AML-193 (cell line): ENCODE results near the gene SCNN1B.
"Not testable (repeated sequence)": the region's sequence is repeated elsewhere in the genome, so short reads cannot be mapped to it uniquely, and the experiment has no call there.

ENCODE experiments used
- DNase-seq, 2 experiments: peaks; one replicate each; lab custom pipeline; 2025; lab: John Stamatoyannopoulos, UW

The SCNN1B gene

GRCh38 chr16:23355106-23355670, 53.1 kb downstream of the SCNN1B start:
- no peak for DNase-seq

- DNase-seq, result no peak
These were observed 54.8 kb downstream of the SCNN1B start for GRCh38 chr16:23356941-23357340.

- DNase-seq, result no peak
These were observed 55.7 kb downstream of the SCNN1B start for GRCh38 chr16:23357761-23358290.

GRCh38 chr16:23359092-23359760, 57.1 kb downstream of the SCNN1B start:
- DNase-seq, result no peak

- DNase-seq, result no peak
These were observed 60.6 kb downstream of the SCNN1B start for GRCh38 chr16:23362460-23363317.

GRCh38 chr16:23365602-23366240, 63.6 kb downstream of the SCNN1B start:
- no peak for DNase-seq

- DNase-seq, result not testable (repeated sequence)
These were observed 64.2 kb downstream of the SCNN1B start for GRCh38 chr16:23366341-23366740.

GRCh38 chr16:23367564-23367963, 65.5 kb downstream of the SCNN1B start:
- DNase-seq, result no peak

- DNase-seq, result no peak
These were observed 65.9 kb downstream of the SCNN1B start for GRCh38 chr16:23367988-23368387.

GRCh38 chr16:23368469-23368868, 66.4 kb downstream of the SCNN1B start:
- DNase-seq, result no peak

- no peak for DNase-seq
These were observed 67.3 kb downstream of the SCNN1B start for GRCh38 chr16:23369416-23369815.

GRCh38 chr16:23371368-23371767, 69.3 kb downstream of the SCNN1B start:
- DNase-seq, result no peak

- no peak for DNase-seq
These were observed 71.5 kb downstream of the SCNN1B start for GRCh38 chr16:23373436-23374219.

GRCh38 chr16:23374721-23375510, 72.8 kb downstream of the SCNN1B start:
- DNase-seq, result no peak

- DNase-seq, result no peak
These were observed 73.5 kb downstream of the SCNN1B start for GRCh38 chr16:23375643-23376042.

- no peak for DNase-seq
These were observed 75.2 kb downstream of the SCNN1B start for GRCh38 chr16:23377071-23377931.

- no peak for DNase-seq
These were observed 76.2 kb downstream of the SCNN1B start for GRCh38 chr16:23378256-23378655.

- no peak for DNase-seq
These were observed 76.8 kb downstream of the SCNN1B start for GRCh38 chr16:23378921-23379320.

GRCh38 chr16:23379707-23380106, 77.6 kb downstream of the SCNN1B start:
- DNase-seq, result no peak

- no peak for DNase-seq
These were observed 78.4 kb downstream of the SCNN1B start for GRCh38 chr16:23380501-23380951.
